Measurements from ENCODE around the gene COLGALT1.
"Not testable (repeated sequence)": the region's sequence is repeated elsewhere in the genome, so short reads cannot be mapped to it uniquely, and the experiment has no call there.

Gene COLGALT1

DNA sequence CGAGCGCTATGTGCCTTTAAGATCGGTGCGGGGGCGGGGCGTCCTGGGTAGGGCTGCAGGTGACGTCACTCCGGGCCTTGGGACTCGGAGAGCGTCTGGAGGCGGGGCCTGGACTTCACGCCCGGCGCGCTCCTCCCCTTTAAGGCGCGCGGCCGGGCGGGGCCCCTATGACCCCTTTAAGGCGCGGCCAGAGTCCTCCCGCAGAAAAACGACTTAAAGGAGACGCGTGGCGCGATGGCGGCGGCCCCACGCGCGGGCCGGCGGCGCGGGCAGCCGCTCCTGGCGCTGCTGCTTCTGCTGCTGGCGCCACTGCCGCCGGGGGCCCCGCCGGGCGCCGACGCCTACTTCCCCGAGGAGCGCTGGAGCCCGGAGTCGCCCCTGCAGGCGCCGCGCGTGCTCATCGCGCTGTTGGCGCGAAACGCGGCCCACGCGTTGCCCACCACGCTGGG lies at the start of gene COLGALT1:
Gene COLGALT1, plus strand, starts transcription at position 170 of the 449 bp plus-strand sequence. Its CDS starts 65 bp downstream, at position 235.
- peak; percentile 98 to 100 for DNase-seq (ENCODE audit: low read depth in 2 of 2)

DNA sequence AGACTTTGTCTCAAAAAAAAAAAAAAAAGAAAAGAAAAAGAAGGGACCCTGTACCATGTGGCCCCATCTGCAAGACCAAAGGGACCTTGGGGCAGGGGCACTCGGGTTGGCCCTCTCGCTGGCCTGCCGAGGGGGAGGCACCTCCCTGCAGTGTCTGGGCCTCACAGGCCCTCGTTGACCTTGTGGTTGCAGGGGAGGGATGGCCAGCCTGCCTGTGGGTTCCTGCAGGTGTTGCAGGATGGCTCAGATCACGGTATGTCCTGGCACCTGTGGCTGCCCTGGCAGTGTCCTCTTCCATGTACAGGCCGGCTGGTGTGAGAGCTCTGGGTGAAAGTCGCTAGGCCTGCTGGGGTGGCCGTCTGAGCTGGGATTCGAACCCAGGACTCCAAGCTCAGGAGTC lies 48.7 kb upstream of the COLGALT1 start:
- no peak for DNase-seq (ENCODE audit: low read depth in 2 of 2)

DNA sequence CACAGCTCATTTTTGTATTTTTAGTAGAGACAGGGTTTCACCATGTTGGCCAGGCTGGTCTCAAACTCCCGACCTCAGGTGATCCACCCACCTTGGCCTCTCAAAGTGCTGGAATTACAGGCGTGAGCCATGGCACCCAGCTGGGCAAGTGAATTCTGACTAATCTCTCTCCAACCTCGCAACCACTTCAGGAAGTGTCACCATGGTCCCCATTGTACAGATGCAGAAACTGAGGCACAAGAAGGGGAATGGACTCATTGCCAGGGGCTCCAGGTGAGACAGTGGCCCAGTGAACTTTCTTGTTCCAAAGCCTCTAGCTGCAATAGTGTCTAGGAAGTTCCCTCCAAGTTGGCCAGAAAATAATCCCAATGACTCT lies 46.9 kb upstream of the COLGALT1 start:
- DNase-seq (ENCODE audit: low read depth in 2 of 2): not testable (repeated sequence)

DNA sequence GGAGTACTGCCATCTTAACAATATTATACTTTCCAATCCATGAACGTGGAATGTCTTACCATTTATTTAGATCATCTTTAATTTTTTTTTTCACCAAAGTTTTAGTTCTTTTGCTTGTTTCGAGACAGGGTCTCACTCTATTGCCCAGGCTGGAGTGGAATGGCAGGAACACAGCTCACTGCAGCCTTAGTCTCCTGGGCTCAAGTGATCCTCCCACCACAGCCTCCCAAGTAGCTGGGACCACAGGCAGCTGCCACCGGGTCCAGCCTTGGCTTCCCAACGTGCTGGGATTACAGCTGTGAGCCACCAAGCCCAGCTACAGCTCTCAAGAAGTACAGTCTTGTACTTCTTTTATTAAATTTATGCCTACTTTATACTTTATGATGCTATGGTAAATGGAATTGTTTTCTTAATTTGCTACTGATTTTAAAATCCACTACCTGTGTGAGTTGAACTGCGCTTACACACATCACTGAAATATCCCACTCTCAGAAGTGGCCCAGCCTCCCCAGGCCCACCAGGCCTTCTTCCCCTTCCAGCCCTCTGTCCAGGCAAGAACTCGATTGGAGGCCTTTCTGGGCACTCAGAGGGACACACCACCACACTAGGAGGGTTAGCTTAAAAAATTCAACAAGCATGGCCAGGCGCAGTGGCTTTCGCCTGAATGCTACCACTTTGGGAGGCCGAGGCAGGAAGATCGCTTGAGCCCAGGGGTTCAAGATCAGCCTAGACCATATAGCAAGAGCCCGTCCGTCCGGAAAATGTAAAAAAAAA lies 45.0 kb upstream of the COLGALT1 start:
- no peak for DNase-seq (ENCODE audit: low read depth in 2 of 2)

DNA sequence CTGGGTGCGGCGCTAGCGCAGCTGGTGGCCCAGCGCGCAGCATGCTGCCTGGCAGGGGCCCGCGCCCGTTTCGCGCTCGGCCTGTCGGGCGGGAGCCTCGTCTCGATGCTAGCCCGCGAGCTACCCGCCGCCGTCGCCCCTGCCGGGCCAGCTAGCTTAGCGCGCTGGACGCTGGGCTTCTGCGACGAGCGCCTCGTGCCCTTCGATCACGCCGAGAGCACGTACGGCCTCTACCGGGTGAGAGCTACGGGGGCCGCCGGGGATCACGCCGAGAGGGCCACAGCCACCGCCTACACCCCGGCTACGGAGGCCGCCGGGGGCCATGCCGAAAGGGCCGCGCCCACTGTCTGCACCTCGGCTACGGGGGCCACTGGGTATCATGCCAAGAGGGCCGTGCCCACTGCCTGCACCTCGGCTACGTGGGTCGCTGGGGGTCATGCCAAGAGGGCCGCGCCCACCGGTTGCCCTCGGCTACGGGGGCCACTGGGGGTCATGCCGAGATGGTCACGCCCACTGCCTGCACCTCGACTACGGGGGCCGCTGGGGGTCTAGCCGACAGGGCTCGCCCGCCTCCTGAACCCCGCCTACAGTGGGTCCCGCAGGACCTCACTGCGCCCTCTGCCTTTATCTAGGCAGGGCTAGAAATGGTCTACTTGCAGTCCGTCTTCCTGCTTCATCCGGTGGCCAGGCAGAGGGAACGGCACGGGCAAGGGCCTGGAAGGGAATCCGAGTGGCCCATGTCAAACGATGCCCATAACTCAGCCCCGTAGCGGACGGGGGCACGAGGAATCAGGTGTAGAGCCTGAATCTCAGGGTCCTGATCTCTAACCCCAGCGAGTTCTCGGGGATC lies 43.5 kb upstream of the COLGALT1 start:
- DNase-seq (ENCODE audit: low read depth in 2 of 2): peak; percentile 68 to 72

DNA sequence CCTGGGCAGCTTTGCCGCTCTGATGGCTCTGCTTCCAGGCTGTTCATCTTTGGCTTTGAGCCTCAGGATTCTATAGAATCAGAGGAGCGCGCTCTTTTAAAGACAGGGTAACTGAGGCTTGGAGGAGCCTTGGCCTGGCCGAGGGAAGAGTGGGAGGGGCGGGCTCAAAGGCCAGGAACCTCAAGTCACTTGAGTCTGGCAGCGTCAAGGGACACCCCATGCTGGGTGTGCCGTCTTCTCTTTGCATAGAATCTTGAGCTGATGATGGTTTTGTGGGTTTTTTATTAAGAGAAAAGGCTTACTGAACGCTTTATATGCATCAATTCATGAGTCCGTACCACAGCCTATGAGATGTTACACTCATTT lies 42.9 kb upstream of the COLGALT1 start:
- DNase-seq (ENCODE audit: low read depth in 2 of 2): no peak

DNA sequence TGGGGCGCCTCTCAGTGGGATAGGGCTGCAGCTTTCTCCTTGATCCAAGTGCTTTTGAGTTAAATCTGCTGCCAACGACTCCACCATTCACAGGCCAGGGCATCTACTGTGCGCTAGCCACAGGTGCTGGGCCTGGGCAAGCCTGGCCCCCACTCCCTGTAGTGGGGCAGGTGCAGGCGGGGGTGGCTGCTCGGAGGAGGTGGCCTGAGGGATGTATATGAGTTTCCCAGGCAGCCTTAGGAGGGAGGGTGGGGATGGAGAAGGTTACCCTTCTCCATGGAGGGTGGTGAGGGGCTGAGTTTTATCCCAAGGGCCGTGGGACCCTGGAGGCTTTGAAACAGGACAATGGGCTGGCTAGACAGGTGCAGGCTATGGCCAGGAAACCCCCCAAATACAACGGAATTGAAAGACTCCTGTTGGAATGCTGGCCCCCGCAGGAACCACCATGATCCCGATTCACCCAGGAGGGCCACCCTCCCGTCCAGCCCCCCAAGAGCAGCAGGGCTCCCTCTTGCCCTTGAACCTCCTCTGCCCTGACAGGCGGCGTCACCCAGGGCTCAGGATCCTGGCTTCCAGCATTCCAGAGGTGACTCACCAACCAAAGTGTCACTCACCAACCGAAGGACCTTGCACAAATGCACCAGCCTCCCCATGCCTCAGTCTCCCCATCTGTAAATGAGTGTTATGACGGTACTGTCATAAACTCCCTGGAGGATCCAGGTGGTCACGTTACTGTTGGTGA lies 39.9 kb upstream of the COLGALT1 start:
- DNase-seq (ENCODE audit: low read depth in 2 of 2): no peak

DNA sequence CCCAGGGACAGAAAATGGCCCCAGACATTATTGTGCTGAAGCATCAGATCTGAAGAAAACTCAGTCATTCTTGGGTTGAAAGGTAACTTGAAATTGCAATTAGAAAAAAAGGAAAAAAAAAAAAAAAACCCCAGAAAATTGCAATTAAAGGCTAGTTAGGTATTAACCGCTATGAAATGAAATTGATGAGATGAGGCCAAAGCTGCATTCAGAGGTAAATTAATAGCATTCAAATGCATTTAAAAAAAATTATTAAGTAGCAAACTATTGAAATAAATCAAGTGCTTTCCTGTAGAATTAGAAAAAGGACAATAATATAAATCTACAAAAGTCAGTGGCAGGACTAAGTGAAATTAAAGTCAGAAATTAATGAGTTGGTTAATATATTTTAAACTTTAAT lies 37.6 kb upstream of the COLGALT1 start:
- DNase-seq (ENCODE audit: low read depth in 2 of 2): no peak

DNA sequence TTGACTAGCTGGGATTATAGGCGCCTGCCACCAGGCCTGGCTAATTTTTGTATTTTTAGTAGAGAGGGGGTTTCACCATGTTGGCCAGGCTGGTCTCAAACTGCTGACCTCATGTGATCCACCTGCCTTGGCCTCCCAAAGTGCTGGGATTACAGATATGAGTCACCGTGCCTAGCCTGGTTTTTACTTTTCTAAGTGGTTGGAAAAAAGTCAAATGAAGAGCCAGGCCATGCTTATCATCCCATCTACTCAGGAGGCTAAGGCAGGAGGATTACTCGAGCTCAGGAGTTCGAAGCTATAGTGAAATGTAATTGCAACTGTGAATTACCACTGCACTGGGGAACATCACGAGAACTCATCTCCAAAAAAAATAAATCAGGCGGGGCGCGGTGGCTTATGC lies 36.8 kb upstream of the COLGALT1 start:
- DNase-seq (ENCODE audit: low read depth in 2 of 2): not testable (repeated sequence)

DNA sequence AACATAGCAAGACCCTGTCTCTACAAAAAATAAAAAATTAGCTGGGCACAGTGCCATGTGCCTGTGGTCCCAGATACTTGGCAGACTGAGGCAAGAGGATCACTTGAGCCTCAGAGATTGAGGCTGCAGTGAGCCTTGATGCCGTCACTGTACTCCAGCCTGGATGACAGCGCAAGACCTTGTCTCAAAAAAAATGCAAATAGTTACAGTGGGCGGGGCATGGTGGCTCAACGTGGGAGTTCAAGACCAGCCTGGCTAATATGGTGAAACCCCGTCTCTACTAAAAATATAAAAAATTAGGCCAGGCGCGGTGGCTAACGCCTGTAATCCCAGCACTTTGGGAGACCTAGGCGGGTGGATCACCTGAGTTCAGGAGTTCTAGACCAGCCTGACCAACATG lies 35.5 kb upstream of the COLGALT1 start:
- no peak for DNase-seq (ENCODE audit: low read depth in 2 of 2)

DNA sequence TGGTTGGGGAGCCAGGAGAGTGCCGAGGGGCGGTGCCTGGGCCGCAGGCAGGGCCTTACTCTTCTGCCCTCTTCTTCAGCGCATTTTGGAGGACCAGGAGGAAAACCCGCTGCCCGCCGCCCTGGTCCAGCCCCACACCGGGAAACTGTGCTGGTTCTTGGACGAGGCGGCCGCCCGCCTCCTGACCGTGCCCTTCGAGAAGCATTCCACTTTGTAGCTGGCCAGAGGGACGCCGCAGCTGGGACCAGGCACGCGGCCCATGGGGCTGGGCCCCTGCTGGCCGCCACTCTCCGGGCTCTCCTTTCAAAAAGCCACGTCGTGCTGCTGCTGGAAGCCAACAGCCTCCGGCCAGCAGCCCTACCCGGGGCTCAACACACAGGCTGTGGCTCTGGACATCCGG lies 34.6 kb upstream of the COLGALT1 start:
- DNase-seq (ENCODE audit: low read depth in 2 of 2): no peak

DNA sequence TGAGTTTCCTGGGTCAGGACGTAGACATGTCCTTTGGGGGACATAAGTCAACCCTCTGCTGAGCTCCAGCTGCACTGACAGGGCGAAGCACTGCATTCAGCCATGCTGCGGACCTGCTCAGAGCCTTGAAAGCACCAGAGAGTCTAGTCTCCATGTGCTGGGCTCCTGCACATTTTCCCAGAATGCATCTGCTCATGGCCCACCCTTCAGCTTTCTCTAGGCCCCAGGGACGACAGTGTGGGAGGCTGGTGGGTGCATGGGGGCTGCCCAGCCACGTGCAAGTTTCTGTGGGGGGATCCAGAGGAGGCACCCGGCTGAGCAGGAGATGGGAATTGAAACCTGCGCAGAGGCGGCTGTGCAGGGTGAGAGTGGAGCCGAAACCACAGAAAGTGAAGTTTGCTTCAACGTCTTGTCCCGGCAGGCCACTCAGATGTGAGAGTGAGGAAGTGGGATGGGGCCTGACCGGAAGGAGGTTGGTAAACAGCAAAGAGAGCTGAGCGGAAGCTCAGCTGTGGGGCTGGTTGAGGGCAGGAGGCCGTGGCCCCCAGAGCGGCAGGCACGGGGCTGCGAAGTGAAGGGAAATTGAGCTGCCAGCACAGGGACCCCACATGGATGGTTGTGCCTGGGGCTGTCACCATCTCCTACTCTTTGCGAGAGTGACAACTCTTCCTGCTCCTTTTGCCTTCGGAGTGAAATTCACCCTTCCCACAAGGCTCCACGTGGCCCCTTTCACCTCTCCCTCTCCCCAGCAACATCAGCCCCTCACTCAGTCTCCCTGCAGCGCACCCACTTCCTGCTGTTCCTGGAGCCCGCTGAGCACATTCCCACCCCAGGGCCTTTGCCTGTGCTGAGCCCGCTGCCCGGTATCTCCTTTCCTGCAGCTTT lies 32.2 kb upstream of the COLGALT1 start:
- DNase-seq (ENCODE audit: low read depth in 2 of 2): peak in 1 of 2 experiments; percentile 49

DNA sequence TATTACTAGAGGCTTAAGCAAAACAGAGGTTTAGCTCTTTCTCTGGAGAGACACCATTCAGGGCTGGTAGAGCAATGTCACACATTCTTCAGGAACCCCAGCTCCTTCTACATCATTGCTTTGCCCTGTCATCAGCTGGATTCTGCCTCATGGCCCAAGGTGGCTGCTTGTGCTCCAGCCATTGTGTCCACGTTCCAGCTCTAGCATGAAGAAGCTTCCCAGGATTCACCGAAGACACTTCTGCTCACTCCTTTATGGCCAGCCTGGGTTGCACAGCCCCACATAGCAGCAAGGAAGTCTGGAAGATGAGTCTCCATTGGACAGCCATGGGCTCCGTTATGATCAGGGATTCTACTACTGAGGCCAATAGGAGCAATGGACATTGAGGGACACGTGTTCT lies 30.8 kb upstream of the COLGALT1 start:
- DNase-seq (ENCODE audit: low read depth in 2 of 2): no peak

DNA sequence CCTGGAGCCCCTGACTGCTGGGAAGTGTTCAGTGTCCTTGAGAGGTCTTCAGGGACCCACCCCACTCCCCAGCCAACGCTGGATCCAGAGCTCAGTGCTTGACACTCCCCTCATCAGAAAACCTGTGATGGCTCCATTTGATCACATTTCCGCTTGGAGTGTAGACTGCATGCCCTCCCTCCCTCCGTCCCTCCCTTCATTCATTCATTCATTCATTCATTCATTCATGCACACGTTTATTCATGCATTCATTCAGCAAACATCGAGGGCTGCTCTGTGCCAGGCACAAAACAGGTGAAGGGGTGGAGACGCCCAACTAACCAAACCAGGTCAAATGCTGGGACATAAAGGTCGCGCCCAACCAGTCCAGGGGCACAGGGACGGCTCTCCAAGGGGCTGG lies 30.3 kb upstream of the COLGALT1 start:
- DNase-seq (ENCODE audit: low read depth in 2 of 2): no peak

DNA sequence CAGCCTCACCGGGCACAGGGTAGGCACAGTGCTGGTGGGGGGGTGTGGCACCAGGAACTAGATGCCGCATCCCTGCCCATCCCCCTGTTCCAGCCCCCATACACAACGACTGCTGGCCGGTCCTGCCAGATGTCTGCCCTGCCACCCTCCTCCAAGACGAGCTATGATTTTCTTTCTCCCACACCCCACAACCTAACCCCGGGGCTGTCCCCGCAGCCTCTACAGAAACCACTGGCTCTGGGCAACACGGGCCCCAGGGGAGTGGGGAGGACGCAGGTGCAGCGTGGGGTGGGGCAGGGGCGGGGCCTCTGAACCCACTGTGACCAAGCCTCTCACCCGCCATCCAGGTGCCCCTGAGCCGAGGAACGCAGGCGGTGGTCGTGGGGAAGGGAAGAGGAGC lies 28.5 kb upstream of the COLGALT1 start:
- no peak for DNase-seq (ENCODE audit: low read depth in 2 of 2)

DNA sequence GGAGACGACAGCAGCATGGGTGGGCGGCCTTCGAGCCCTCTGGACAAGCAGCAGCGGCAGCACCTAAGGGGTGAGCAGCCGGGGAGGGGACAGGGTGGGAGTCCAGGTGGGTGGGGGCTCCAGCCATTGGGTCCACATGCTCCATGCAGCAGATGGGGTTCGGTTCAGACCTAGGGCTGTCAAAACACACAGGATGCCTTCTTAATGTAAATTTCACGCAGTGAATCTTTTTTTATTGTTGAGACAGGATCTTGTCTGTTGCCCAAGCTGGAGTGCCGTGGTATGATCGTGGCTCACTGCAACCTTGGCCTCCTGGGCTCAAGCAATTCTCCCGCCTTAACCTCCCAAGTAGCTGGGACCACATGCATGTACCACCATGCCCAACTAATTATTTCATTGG lies 28.1 kb upstream of the COLGALT1 start:
- DNase-seq (ENCODE audit: low read depth in 2 of 2): no peak

DNA sequence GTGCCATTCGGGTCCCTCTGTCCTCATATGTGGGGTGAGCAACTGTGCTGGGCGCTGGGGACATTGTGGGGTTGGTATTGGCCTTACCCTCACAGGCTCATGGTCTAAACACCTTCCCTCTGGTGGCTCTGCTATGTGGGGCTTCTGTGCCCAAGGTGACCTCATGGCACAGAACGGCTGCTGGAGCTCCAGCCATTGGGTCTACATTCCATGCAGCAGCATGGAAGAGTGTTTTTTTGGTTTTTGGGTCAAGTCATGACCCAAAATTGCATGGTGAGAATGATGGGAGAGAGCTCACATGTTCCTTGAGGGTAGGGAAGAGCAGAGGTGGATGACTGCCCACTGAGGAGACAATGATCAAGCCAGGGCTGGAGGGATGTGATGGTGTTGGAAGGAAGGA lies 26.8 kb upstream of the COLGALT1 start:
- DNase-seq (ENCODE audit: low read depth in 2 of 2): no peak

DNA sequence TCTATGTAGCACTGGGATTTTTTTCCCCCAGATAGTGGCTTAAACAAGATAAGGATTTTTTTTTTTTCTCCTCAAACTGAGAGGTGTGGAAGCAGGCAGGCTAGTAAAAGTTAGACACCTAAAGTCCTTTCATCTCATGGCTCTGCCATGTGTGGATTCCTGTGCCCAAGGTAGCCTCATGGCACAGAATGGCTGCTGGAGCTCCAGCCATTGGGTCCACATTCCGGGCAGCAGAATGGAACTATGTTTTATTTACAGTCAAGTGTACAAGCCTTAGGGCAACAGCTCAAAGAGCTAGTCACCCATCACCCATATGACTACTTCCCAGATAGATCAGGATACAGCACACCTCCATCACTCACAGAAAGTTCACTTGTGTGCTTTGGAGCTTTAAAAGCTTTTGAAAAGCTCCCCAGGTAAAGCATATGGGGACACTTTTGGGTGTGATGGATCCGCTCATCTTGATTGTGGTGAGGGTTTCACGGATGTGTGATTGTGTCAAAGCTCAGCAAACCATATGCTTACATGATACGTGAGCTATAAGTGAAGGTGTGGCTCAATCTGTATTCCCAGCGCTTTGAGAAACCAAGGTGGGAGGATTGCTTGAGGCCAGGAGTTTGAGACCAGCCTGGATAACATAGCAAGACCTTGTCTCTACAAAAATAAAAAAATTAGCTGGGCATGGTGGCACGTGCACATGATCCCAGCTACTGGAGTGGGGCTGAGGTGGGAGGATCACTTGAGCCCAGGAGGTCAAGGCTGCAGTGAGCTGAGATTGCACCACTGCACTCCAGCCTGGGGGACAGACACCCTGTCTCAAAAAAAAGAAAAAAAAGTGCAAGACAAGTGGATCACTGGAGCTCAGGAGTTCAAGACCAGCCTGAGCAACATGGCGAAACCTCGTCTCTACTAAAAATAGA lies 25.9 kb upstream of the COLGALT1 start:
- no peak for DNase-seq (ENCODE audit: low read depth in 2 of 2)

DNA sequence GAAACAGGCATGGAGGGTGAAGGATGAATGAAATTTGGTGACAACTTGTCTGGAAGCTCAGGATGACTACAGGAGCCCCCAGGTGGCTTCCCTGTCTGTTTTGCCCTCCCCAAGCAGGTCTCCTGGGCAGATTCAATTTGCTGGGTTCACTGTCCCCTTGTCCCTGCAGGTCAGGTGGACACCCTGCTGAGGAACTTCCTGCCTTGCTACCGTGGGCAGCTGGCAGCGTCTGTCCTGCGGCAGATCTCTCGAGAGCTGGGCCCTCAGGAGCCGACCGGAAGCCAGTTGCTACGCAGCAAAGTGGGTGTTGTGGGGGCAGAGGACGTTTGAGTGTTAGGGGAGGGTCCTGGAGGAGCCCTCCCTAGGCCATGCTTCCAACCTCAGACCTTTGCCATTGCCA lies 24.9 kb upstream of the COLGALT1 start:
- no peak for DNase-seq (ENCODE audit: low read depth in 2 of 2)

DNA sequence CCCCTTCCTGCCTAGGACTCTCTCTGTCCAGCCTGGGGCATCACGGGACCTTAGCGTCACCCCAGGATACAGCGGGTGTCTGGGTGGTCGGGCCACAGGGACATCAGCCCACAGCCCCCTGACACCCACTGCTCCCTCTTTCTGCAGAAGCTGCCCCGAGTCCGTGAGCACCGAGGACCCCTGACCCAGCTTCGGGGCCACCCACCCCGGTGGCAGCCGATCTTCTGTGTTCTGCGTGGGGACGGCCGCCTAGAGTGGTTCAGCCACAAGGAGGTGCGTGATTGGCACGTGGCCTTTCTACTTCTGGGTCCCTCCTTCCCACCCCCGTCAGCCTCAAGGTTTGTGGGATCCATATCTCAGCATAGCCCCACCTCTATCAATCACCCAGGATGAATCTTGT lies 23.3 kb upstream of the COLGALT1 start:
- DNase-seq (ENCODE audit: low read depth in 2 of 2): no peak
